Myometrial cell (primary cell): Measurements from ENCODE around the gene TUFM. TPM values are rescaled to one million over a fixed set of nuclear protein-coding genes. Genes with fewer than 3 reads are reported as not detected.

Experiments used
- total RNA-seq: library from RNA; depleted of rRNA; stranded (reverse); fragments of >200 nt; gene quantifications from 2 replicates; pipeline ENCODE4 v1.2.3, GENCODE V29; 2015

Gene TUFM
- 204 and 207 TPM in 2 replicates for total RNA-seq

DNA sequence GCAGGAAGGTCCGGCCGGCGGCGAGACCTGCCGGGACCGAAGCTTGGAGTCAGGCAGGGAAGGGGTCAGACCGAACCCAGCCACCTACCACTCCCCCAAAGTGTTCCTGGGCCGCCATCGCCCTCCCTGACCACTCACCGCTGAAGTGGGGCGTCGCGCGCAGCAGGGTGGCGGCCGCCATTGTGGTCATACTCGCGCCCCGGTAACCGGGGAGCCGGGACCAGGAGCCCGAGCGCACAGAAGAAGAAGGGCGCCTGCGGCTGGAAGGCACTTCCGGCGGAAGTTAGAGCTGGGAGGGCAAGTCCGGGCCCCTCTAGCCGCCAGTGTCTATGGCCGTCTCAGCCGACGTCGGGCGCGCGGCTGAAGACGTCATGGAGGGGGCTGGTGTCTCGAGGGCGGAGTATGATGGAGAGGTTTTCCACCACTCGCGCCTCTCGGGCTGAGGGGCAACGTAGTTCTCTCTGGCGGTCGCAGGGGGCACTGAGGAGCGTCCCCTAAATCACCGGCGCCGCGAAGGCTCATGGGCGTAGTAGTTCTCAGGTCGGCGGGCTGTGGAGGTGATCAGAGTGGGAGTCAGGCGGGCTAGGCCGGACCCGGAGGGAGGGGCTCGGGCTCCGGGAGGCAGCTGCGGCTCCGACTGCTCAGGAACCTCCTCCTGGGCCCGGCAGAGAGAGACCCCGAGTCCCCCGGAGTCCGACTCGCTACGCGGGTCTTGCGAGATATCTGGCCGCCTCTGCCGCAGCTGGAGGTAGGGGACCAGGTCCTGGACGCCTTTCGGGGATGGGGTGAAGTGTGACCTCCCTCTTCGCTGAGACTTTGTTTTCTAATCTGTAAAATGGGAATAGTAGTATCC, at the start of gene TUFM:
Gene TUFM, minus strand, starts transcription at position 269 of the 853 bp plus-strand sequence. Its CDS starts 79 bp downstream, at position 190.

DNA sequence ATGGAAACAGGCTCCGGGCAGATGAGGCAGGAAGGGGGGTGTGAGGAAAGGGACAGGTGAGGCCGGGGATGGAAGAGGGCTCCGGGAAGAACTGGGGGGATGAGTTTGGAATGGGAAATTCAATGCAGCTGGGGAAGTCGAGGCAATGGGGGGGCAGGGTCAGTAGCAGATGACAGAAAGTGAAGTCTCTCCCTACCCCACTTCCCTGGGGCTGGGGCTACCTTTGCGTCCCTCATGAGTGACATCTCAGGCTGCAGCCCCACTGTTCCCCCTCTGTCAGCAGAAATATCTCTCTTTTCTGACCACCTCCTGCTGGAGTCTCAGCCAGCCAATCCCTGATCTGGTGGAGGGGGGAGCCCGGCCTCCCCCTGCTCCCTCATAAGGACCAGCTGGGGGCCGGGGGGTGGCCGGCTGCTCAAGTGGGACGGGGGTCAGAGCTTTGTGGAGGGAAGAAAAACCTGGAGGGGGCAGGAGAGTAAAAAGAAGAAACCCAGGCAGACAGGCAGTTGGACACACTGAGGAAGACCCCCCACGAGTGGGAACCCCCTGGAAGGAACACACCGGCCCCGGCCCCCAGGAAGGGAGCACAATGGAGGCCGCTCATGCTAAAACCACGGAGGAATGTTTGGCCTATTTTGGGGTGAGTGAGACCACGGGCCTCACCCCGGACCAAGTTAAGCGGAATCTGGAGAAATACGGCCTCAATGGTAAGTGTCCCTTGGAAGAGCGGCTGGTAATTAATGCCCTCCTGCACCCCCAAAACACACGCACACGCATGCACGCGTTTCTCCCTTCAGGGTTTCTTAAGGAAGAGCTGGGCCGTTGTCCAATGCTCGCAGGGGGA, 32.2 kb upstream of the TUFM start, which contains the start of gene ATP2A1:
Gene ATP2A1, plus strand, starts transcription at position 406 of the 844 bp plus-strand sequence. Its CDS starts 184 bp downstream, at position 590.

DNA sequence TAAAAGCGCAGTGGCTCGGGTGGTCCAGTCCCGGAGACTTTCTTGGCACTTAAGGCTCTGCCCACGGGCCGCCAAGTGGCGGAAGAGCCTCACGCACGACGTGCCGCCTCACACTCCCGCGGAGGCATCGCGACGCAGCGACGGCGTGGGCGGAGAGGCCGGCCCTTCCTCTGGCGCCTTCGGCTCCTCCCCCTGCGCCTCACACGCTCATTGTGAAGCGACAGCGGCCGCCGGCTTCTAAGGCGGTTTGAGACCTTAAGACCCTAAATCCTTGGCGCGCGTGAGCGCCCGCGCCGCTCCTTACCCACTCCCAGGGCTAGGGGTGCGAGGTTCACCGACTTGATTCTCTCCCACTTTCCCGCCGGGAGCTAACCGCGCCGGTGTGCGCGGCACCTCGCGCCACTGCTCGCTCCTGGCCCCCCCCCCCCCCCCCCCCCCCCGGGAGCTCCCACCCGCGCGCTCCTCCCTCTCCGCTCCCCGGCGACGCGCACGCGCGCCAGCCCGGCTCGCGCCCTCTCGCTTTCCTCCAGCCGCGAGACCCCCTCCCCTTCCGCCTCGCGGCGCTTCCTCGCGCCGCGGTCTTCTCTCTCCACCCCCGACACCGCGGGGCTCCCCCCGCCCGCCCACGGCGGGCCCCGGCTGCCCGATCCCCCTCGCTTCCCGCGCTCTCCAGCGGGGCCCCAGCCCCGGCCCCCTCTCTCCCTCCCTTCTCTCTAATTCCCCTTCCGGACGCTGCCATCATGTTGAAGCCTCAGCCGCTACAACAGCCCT, 23.4 kb downstream of the TUFM start, which contains the start of gene ATXN2L:
Gene ATXN2L, plus strand, starts transcription at position 480 of the 771 bp plus-strand sequence. Its CDS starts 261 bp downstream, at position 741.

Other genes with a start within 250 kb of the TUFM start
- 0.58 TPM in 1 of 2 replicates, not detected in the other for gene SULT1A2, start 249.3 kb downstream of the TUFM start, total RNA-seq
- 4.6 and 5.2 TPM in 2 replicates for gene SULT1A1, start 236.3 kb downstream of the TUFM start, total RNA-seq
- gene NPIPB8, start 208.3 kb downstream of the TUFM start, total RNA-seq = not detected in 2 replicates
- gene EIF3C, start 134.9 kb downstream of the TUFM start, total RNA-seq = 127 and 137 TPM in 2 replicates
- not detected in 2 replicates for gene NPIPB9, start 94.6 kb downstream of the TUFM start, total RNA-seq
- gene ATXN2L, start 23.3 kb downstream of the TUFM start, total RNA-seq = 45.6 and 60.1 TPM in 2 replicates
- gene SH2B1, start 17.5 kb upstream of the TUFM start, total RNA-seq = 30.6 and 36.7 TPM in 2 replicates
- 0.29 TPM in 1 of 2 replicates, not detected in the other for gene ATP2A1, start 32.1 kb upstream of the TUFM start, total RNA-seq
- gene RABEP2, start 78.9 kb upstream of the TUFM start, total RNA-seq = 22.2 and 31.4 TPM in 2 replicates
- not detected in 2 replicates for gene CD19, start 85.6 kb upstream of the TUFM start, total RNA-seq
- 20.0 and 21.6 TPM in 2 replicates for gene NFATC2IP, start 104.6 kb upstream of the TUFM start, total RNA-seq
- gene SPNS1, start 128.4 kb upstream of the TUFM start, total RNA-seq = 47.6 and 53.7 TPM in 2 replicates
- 0.58 TPM in 1 of 2 replicates, not detected in the other for gene LAT, start 138.7 kb upstream of the TUFM start, total RNA-seq